Measurements from ENCODE around the gene RAB11FIP4.

- TF ChIP-seq, protein P1, sequence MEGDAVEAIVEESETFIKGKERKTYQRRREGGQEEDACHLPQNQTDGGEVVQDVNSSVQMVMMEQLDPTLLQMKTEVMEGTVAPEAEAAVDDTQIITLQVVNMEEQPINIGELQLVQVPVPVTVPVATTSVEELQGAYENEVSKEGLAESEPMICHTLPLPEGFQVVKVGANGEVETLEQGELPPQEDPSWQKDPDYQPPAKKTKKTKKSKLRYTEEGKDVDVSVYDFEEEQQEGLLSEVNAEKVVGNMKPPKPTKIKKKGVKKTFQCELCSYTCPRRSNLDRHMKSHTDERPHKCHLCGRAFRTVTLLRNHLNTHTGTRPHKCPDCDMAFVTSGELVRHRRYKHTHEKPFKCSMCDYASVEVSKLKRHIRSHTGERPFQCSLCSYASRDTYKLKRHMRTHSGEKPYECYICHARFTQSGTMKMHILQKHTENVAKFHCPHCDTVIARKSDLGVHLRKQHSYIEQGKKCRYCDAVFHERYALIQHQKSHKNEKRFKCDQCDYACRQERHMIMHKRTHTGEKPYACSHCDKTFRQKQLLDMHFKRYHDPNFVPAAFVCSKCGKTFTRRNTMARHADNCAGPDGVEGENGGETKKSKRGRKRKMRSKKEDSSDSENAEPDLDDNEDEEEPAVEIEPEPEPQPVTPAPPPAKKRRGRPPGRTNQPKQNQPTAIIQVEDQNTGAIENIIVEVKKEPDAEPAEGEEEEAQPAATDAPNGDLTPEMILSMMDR (IDR thresholded peaks at IDR 0.05): no peak
- no peak for TF ChIP-seq POLR2AphosphoS5 (IDR thresholded peaks at IDR 0.05)
Observed at GRCh38 chr17:31510308-31511194, 119.1 kb downstream of the RAB11FIP4 start.

Data from gastroesophageal sphincter (tissue), 3 donors.